Rectal smooth muscle tissue (tissue), 1 donor: ENCODE results near the gene CD151.

ENCODE experiments used
- H3K27ac ChIP-seq: one replicate; pipeline ENCODE4 v1.7.0; 2013; ENCODE audit warnings: low read depth, low read length, inconsistent platforms
- H3K27me3 ChIP-seq: one replicate; pipeline ENCODE4 v1.7.0; 2013; ENCODE audit warnings: low read length; ENCODE audit not compliant: control insufficient read depth, insufficient read depth
- H3K36me3 ChIP-seq: one replicate; pipeline ENCODE4 v1.7.0; 2013; ENCODE audit warnings: low read length; ENCODE audit not compliant: control insufficient read depth, insufficient read depth
- H3K4me1 ChIP-seq: one replicate; pipeline ENCODE4 v1.7.0; 2013; ENCODE audit warnings: low read length; ENCODE audit not compliant: control insufficient read depth, insufficient read depth
- H3K4me3 ChIP-seq: one replicate; pipeline ENCODE4 v1.7.0; 2013; ENCODE audit warnings: low read length
- H3K9ac ChIP-seq: one replicate; pipeline ENCODE4 v1.7.0; 2013; ENCODE audit warnings: low read length

Gene CD151

GRCh38 chr11:832529-833113 is at the start of gene CD151:
Gene CD151, plus strand, starts transcription at chr11:832952. Its CDS starts 3,118 bp downstream, at chr11:836070.
- H3K27ac ChIP-seq = peak within 1 kb of the TSS; percentile 83

DNA sequence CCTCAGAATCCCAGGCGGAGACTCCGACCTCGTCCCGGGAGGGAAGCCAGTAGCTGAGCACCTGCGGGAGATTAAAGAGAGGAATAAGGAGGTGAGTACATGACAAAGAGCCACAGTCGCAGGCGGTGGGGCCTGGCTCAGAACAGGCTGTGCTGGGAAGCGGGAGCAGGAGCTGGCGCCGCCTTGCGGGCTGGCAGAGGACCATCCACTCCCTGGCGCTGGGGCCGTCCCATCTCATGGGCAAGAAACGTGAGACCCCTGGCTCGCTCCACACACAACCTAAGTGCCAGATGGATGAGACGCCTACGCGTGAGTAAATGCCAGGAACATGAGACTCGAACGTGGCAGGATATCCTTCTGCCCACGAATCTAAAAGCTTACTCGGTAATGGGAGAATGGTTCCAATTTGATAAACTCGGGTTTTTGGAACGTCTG is 49.2 kb upstream of the CD151 start:
- H3K4me1 ChIP-seq = peaks cover 3% of the 10 kb centered on the region
- no peaks in the 10 kb centered on the region for H3K36me3 ChIP-seq
- H3K9ac ChIP-seq = no peak overlapping the region
- H3K27ac ChIP-seq = peak overlapping the region; percentile 43
- no peaks in the 10 kb centered on the region for H3K27me3 ChIP-seq
- H3K4me3 ChIP-seq = no peak overlapping the region

More at GRCh38 chr11:832529-833113, at the start of gene CD151:
- Histone ChIP-seq H3K9ac (peak within 1 kb of the TSS; percentile 86), H3K27me3 (peaks cover 31% of the 10 kb centered on the region), H3K36me3 (peaks cover 15% of the 10 kb centered on the region), H3K4me3 (peak within 1 kb of the TSS; percentile 79), H3K4me1 (peaks cover 23% of the 10 kb centered on the region)

GRCh38 chr11:786235-787083 is 46.3 kb upstream of the CD151 start:
- H3K27me3 ChIP-seq = peaks cover 6% of the 10 kb centered on the region
- no peak overlapping the region for H3K9ac ChIP-seq
- no peaks in the 10 kb centered on the region for H3K36me3 ChIP-seq
- peaks cover 3% of the 10 kb centered on the region for H3K4me1 ChIP-seq
- H3K4me3 ChIP-seq = no peak overlapping the region
- H3K27ac ChIP-seq = no peak overlapping the region

GRCh38 chr11:787084-787675 is 45.6 kb upstream of the CD151 start:
- Histone ChIP-seq H3K4me3 (no peak overlapping the region), H3K27me3 (peaks cover 6% of the 10 kb centered on the region), H3K27ac (no peak overlapping the region), H3K9ac (no peak overlapping the region), H3K4me1 (peaks cover 3% of the 10 kb centered on the region), H3K36me3 (no peaks in the 10 kb centered on the region)

DNA sequence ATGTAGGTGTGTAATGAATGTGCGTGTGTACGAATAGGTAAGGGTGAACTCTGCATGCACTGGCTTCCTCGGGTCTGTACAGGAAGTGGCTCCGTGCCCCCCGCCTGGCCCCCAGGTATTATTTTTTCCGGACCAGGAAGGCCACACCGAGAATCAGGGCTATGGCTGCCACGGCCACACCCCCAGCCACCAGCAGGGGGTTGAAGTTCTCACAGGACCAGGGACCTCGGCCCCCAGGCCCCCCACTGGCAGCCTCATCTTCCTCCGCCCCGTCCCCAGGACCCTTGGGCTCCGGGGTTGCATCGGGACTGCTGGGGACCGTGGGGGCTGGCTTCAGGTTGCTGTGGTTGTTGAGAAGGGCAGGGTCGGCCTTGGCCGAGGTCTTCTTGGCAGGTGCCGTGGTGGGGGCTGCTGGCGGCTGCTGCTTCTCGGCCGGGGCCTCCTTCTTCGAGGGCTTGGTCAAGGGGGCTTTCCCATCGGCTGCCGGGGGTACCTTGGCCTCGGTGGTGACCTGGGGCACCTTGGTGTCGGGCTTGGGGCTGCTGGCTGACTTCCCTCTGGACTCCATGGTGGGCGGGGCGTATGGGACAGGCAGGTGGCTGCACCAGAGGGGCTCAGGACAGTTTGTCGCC is 44.6 kb upstream of the CD151 start:
- H3K4me3 ChIP-seq = no peak overlapping the region
- H3K27ac ChIP-seq = no peak overlapping the region
- H3K36me3 ChIP-seq = no peaks in the 10 kb centered on the region
- no peak overlapping the region for H3K9ac ChIP-seq
- H3K4me1 ChIP-seq = peaks cover 3% of the 10 kb centered on the region
- H3K27me3 ChIP-seq = peaks cover 6% of the 10 kb centered on the region

DNA sequence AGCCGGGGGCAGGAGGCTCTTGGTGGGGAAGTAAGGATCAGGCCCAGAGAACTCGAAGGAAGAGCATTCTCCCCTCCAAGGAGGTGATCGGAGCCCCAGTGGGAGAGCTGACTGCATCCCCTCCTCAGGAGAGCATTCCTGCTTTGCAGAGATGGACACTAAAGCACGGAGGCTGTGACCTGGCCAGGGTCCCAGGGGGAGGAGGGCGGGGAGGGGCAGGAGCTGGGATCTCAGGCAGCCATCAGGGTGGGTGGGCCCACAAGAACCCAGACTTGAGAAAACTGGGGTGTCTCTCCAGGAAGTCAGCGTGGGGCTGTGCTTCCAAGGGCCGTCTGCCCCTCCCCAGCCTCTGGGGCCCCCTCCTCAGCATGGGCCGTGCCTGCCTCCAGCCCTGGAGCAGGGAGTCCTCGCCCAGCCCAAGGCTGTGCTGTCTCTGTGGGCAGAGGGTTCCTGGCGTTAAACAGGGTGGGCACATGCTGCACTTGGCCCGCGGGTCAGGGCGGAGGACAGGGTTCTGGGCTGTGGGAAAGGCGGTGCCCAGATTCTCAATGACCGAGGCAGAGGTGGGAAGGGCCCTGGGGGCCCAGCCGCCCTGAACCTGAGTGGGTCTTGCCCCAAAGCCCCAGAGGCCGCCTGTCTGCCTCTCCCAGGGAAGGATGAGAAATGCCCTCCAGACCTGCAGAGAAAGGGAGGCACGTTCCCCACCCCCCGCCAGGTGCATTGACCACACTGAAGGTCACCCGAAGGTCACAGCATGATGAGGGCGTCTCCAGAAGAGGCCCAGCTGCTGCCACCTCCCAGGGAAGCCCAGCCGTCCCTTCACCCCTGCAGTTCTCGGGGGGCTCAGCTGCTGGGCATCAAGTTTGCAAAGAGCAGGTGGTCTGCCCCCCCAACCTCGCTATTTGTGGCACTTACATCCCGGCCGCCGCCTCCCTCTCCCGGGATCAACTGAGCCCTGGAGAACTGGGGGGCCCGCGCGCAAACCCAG is 43.5 kb upstream of the CD151 start:
- peaks cover 6% of the 10 kb centered on the region for H3K27me3 ChIP-seq
- no peaks in the 10 kb centered on the region for H3K36me3 ChIP-seq
- H3K9ac ChIP-seq = no peak overlapping the region
- H3K4me3 ChIP-seq = no peak overlapping the region
- H3K27ac ChIP-seq = no peak overlapping the region
- H3K4me1 ChIP-seq = no peaks in the 10 kb centered on the region

DNA sequence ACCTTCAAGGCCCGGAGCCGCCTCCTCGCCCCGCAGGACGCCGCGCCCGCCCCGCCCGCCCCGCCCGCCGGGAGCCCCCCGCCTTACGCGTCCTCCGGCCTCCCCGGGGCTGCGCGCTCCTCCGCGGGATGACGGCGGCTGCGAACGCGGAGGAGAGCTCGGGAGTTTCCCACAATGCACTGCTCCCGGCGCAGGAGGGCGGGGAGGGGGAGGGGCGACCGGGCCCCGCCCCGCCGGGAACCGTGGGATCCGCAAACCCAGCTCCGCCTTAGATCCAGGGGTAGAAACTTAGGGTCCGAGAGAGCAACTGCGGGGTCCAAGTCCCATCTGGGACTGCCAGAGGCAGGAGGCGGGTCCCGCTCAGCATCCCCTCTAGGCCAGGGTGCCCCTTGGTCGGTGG is 42.8 kb upstream of the CD151 start, which contains the start of gene CEND1:
CEND1 (minus strand) TSS at position 148 of the 400 bp plus-strand sequence. CDS start 1,514 bp downstream, outside the sequence.
- Histone ChIP-seq H3K36me3 (no peaks in the 10 kb centered on the region), H3K9ac (no peak within 1 kb of the TSS), H3K4me1 (no peaks in the 10 kb centered on the region), H3K27ac (no peak within 1 kb of the TSS), H3K4me3 (no peak within 1 kb of the TSS), H3K27me3 (peaks cover 6% of the 10 kb centered on the region)

- Histone ChIP-seq H3K4me1 (no peaks in the 10 kb centered on the region), H3K27me3 (peaks cover 6% of the 10 kb centered on the region), H3K36me3 (no peaks in the 10 kb centered on the region), H3K9ac (no peak overlapping the region), H3K4me3 (no peak overlapping the region), H3K27ac (no peak overlapping the region)
Observed at GRCh38 chr11:790721-791564, 41.8 kb upstream of the CD151 start.

DNA sequence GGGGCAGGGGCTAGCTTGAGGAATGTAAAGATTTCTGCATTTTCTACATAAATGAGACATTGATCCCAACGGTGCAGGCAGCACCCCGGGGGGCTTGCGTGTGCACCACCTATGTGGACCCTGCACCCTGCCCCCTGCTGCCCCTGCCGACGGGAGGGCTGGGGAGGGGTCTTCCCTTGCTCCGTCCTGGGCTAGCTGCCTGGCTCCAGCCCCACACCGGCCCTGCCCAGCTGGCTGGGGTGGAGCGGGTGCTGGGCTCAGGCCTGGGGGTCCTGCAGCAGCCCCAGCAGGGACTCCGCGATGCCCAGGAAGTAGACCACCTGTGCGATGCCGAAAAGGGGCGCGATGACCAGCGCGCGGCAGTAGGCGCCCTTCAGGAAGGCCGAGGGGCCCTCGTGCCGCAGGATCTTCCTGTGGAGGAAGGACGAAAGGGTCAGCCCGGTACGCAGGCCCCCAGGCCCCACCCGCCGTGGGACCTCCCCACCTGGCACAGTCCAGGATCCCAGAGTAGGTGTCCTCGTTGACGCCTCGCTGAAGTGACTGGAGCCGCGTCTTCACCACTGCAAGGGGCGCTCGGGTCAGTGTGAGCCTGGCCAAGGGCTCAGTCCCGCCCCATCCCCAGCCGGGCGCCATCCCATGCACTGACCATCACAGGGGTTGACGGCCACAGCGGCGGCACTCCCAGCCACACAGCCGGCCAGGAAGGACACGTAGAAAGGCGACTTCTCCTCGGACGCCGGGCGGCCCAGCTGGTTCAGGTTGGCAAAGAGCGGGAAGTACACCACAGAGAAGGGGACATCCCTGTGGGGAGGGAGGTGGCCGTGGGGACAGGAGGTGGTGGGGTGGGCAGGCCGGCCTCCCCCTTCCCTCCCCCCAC is 40.9 kb upstream of the CD151 start:
- Histone ChIP-seq H3K9ac (no peak overlapping the region), H3K4me3 (no peak overlapping the region), H3K27me3 (peaks cover 6% of the 10 kb centered on the region), H3K36me3 (no peaks in the 10 kb centered on the region), H3K27ac (no peak overlapping the region), H3K4me1 (peaks cover 5% of the 10 kb centered on the region)

GRCh38 chr11:792535-792821 is 40.3 kb upstream of the CD151 start:
- H3K4me1 ChIP-seq = peaks cover 7% of the 10 kb centered on the region
- H3K36me3 ChIP-seq = no peaks in the 10 kb centered on the region
- H3K9ac ChIP-seq = no peak overlapping the region
- H3K27ac ChIP-seq = no peak overlapping the region
- no peak overlapping the region for H3K4me3 ChIP-seq
- peaks cover 6% of the 10 kb centered on the region for H3K27me3 ChIP-seq
